HG03039 (cell line): Measurements from ENCODE around the gene ARL15.
"Not testable (repeated sequence)": the region's sequence is repeated elsewhere in the genome, so short reads cannot be mapped to it uniquely, and the experiment has no call there.

Experiments
- ATAC-seq: cut with Tn5 transposase; IDR thresholded peaks from one replicate; pipeline ENCODE4 v1.9.1; 2021; ENCODE audit warnings: mild to moderate bottlenecking, moderate library complexity; ENCODE audit not compliant: unreplicated experiment

The ARL15 gene

GRCh38 chr5:53997736-53998627 lies 312.4 kb downstream of the ARL15 start:
- no peak for ATAC-seq

GRCh38 chr5:53996008-53996407 lies 314.4 kb downstream of the ARL15 start:
- ATAC-seq: no peak

GRCh38 chr5:53994148-53994547 lies 316.2 kb downstream of the ARL15 start:
- ATAC-seq: no peak

GRCh38 chr5:53991942-53992341 lies 318.4 kb downstream of the ARL15 start:
- no peak for ATAC-seq

GRCh38 chr5:53987101-53987500 lies 323.3 kb downstream of the ARL15 start:
- ATAC-seq: no peak

- no peak for ATAC-seq
Measured at GRCh38 chr5:53985796-53986195, 324.6 kb downstream of the ARL15 start.

- no peak for ATAC-seq
Measured at GRCh38 chr5:53984971-53985370, 325.4 kb downstream of the ARL15 start.

GRCh38 chr5:53983568-53984460 lies 326.6 kb downstream of the ARL15 start:
- no peak for ATAC-seq

GRCh38 chr5:53982319-53982718 lies 328.1 kb downstream of the ARL15 start:
- ATAC-seq: not testable (repeated sequence)

GRCh38 chr5:53980061-53980460 lies 330.3 kb downstream of the ARL15 start:
- ATAC-seq: no peak

GRCh38 chr5:53974021-53974420 lies 336.4 kb downstream of the ARL15 start:
- no peak for ATAC-seq

- no peak for ATAC-seq
Measured at GRCh38 chr5:53972314-53972713, 338.1 kb downstream of the ARL15 start.

- ATAC-seq: no peak
Measured at GRCh38 chr5:53971551-53971950, 338.8 kb downstream of the ARL15 start.

GRCh38 chr5:53971131-53971530 lies 339.2 kb downstream of the ARL15 start:
- ATAC-seq: no peak

GRCh38 chr5:53970475-53970874 lies 339.9 kb downstream of the ARL15 start:
- ATAC-seq: no peak

- no peak for ATAC-seq
Measured at GRCh38 chr5:53969176-53969730, 341.1 kb downstream of the ARL15 start.

- ATAC-seq: no peak
Measured at GRCh38 chr5:53965459-53965858, 344.9 kb downstream of the ARL15 start.

- no peak for ATAC-seq
Measured at GRCh38 chr5:53963958-53964357, 346.4 kb downstream of the ARL15 start.

- no peak for ATAC-seq
Measured at GRCh38 chr5:53962306-53962705, 348.1 kb downstream of the ARL15 start.

GRCh38 chr5:53956632-53957031 lies 353.7 kb downstream of the ARL15 start:
- no peak for ATAC-seq

GRCh38 chr5:53956196-53956595 lies 354.2 kb downstream of the ARL15 start:
- no peak for ATAC-seq
